ENCODE data around the gene TMEM143.

The TMEM143 gene

GRCh38 chr19:48342414-48342738 lies 21.4 kb downstream of the TMEM143 start:
- Histone ChIP-seq H3K36me3 (ENCODE audit: control insufficient read depth, low read length) (peaks cover 4% of the 10 kb centered on the region; the same call in 1 of the 2 replicates), H3K9me3 (ENCODE audit: control insufficient read depth, insufficient read depth, low read length) (no peaks in the 10 kb centered on the region), H3K4me1 (ENCODE audit: control insufficient read depth, low read length) (no peaks in the 10 kb centered on the region; the same call in 1 of the 2 replicates), H3K79me2 (ENCODE audit: control insufficient read depth, low read length) (no peaks in the 10 kb centered on the region), H3K27me3 (ENCODE audit: control insufficient read depth, low read length) (no peaks in the 10 kb centered on the region), H4K20me1 (ENCODE audit: control insufficient read depth, insufficient read depth, low read depth, low read length) (no peaks in the 10 kb centered on the region), H3F3A (ENCODE audit: control insufficient read depth, insufficient read depth) (no peaks in the 10 kb centered on the region; the same call in 1 of the 2 replicates), H3K27ac (ENCODE audit: low read depth, low read length) (no peak overlapping the region), H3K4me3 (ENCODE audit: low read length) (no peak overlapping the region), H3K4me2 (ENCODE audit: low read length) (no peak overlapping the region), H3K9me2 (replicated peaks; ENCODE audit: control insufficient read depth, low read length) (no peaks in the 10 kb centered on the region)
- no peak for TF ChIP-seq CTCF (IDR thresholded peaks at IDR 0.05; ENCODE audit: low read depth, low read length, poor library complexity, severe bottlenecking)
- TF ChIP-seq EZH2phosphoT487 (IDR thresholded peaks at IDR 0.05; ENCODE audit: borderline replicate concordance, low read length): no peak

- Histone ChIP-seq H3K36me3 (ENCODE audit: control insufficient read depth, low read length) (peaks cover 4% of the 10 kb centered on the region; the same call in 1 of the 2 replicates), H3K9me2 (replicated peaks; ENCODE audit: control insufficient read depth, low read length) (no peaks in the 10 kb centered on the region), H3K27me3 (ENCODE audit: control insufficient read depth, low read length) (no peaks in the 10 kb centered on the region), H3K4me1 (ENCODE audit: control insufficient read depth, low read length) (no peaks in the 10 kb centered on the region; the same call in 1 of the 2 replicates), H4K20me1 (ENCODE audit: control insufficient read depth, insufficient read depth, low read depth, low read length) (no peaks in the 10 kb centered on the region), H3K9me3 (ENCODE audit: control insufficient read depth, insufficient read depth, low read length) (no peaks in the 10 kb centered on the region), H3F3A (ENCODE audit: control insufficient read depth, insufficient read depth) (no peaks in the 10 kb centered on the region; the same call in 1 of the 2 replicates), H3K79me2 (ENCODE audit: control insufficient read depth, low read length) (no peaks in the 10 kb centered on the region), H3K27ac (ENCODE audit: low read depth, low read length) (no peak overlapping the region), H3K4me3 (ENCODE audit: low read length) (no peak overlapping the region), H3K4me2 (ENCODE audit: low read length) (no peak overlapping the region)
- TF ChIP-seq EZH2phosphoT487 (IDR thresholded peaks at IDR 0.05; ENCODE audit: borderline replicate concordance, low read length) (no peak), CTCF (IDR thresholded peaks at IDR 0.05; ENCODE audit: low read depth, low read length, poor library complexity, severe bottlenecking) (no peak)
Observed at GRCh38 chr19:48341515-48342413, 22.0 kb downstream of the TMEM143 start.

DNA sequence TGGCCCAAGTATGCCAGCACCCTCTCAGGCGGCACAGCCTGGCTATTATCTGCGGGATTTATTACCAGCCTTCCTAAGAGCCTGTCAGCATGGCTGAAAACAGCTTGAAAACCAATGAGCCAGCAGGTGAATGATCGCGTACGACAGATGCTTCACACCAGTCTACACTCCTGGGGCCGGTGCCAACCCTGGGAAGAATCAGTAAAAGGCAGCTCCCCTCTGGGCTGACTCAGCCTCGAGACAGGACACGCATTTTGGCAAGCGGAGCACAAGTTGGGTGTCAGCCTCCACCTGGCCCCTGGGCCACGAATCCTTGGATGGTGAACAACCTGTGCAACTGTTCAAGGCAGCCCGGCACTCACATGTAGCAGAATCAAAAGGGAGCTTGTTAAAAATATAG lies 22.7 kb downstream of the TMEM143 start:
- Histone ChIP-seq H3K9me3 (ENCODE audit: control insufficient read depth, insufficient read depth, low read length) (no peaks in the 10 kb centered on the region), H3K4me2 (ENCODE audit: low read length) (no peak overlapping the region), H3K4me1 (ENCODE audit: control insufficient read depth, low read length) (no peaks in the 10 kb centered on the region; the same call in 1 of the 2 replicates), H3K9me2 (replicated peaks; ENCODE audit: control insufficient read depth, low read length) (no peaks in the 10 kb centered on the region), H4K20me1 (ENCODE audit: control insufficient read depth, insufficient read depth, low read depth, low read length) (no peaks in the 10 kb centered on the region), H3K79me2 (ENCODE audit: control insufficient read depth, low read length) (no peaks in the 10 kb centered on the region), H3F3A (ENCODE audit: control insufficient read depth, insufficient read depth) (no peaks in the 10 kb centered on the region; the same call in 1 of the 2 replicates), H3K36me3 (ENCODE audit: control insufficient read depth, low read length) (peaks cover 4% of the 10 kb centered on the region; the same call in 1 of the 2 replicates), H3K27me3 (ENCODE audit: control insufficient read depth, low read length) (no peaks in the 10 kb centered on the region), H3K4me3 (ENCODE audit: low read length) (no peak overlapping the region), H3K27ac (ENCODE audit: low read depth, low read length) (no peak overlapping the region)
- TF ChIP-seq EZH2phosphoT487 (IDR thresholded peaks at IDR 0.05; ENCODE audit: borderline replicate concordance, low read length) (no peak), CTCF (IDR thresholded peaks at IDR 0.05; ENCODE audit: low read depth, low read length, poor library complexity, severe bottlenecking) (no peak)
